A673 (cell line): ENCODE data around the gene TMEM198.

Experiments
- CTCF ChIP-seq: fragments of 300-800, 200-600 bp; sonication (generic); conservative IDR thresholded peaks from 2 replicates; pipeline ENCODE4 v1.5.1; 2017; ENCODE audit warnings: low read depth, mild to moderate bottlenecking, antibody characterized with exemption, low read length, moderate library complexity, mixed read lengths
- EZH2 ChIP-seq: fragments of 200-600 bp; sonication (generic); IDR thresholded peaks from 2 replicates; pipeline ENCODE4 v1.6.1; 2017; ENCODE audit warnings: borderline replicate concordance, low read depth, mild to moderate bottlenecking, mixed read lengths, antibody characterized with exemption, low read length; ENCODE audit not compliant: poor library complexity, severe bottlenecking

- TF ChIP-seq CTCF (no peak), EZH2 (no peak)
Observed at GRCh38 chr2:219508444-219508734, 35.4 kb upstream of the TMEM198 start.
